GM21367 (cell line): ENCODE data around the gene COL9A3.

Source experiments
- ATAC-seq: cut with Tn5 transposase; IDR thresholded peaks from one replicate; pipeline ENCODE4 v1.9.1; 2021; ENCODE audit not compliant: unreplicated experiment

Gene COL9A3

DNA sequence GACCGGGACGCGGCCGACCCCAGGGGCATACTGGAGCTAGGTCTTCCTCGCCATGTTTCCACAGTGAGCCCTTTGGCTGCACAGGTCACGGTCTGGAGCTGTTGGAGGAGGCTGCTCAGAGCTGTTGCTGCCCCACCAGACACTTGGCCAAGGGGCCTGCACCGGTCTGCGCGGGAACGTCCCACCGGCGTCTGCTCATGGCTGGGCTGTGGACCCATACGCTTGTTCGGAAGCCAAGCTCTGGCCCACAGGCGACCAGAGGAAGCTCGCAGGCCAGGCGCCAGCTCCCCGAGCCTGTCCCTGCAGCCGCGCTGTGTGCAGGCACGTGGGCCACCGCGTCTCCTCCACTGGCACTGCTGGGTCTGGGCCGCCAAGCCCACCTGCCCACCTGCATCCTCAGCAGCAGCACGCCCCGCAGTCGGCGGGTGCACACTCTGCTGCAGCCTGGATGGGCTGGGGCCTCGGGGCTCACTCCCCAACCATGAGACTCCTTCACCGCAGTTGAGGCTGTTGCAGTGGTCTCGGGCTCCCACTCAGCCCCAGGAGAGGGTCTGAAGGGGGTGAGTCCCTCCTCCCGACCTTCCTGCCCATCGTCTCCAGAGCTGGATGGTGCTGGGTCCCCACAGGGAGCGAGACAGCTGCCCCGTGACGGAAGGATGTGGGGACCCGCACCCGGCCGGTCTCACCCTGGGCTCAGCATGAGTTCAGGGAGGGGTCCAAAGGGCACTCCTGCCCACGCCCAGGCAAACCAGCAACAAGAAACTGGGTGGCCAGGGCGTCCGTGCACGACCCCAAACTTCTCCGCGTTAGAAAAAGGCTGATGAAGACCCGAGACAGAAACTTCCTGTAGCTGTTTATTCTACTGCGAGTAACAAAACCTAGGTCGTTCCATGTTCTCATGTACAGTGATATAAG lies 60.3 kb downstream of the COL9A3 start:
- no peak for ATAC-seq

DNA sequence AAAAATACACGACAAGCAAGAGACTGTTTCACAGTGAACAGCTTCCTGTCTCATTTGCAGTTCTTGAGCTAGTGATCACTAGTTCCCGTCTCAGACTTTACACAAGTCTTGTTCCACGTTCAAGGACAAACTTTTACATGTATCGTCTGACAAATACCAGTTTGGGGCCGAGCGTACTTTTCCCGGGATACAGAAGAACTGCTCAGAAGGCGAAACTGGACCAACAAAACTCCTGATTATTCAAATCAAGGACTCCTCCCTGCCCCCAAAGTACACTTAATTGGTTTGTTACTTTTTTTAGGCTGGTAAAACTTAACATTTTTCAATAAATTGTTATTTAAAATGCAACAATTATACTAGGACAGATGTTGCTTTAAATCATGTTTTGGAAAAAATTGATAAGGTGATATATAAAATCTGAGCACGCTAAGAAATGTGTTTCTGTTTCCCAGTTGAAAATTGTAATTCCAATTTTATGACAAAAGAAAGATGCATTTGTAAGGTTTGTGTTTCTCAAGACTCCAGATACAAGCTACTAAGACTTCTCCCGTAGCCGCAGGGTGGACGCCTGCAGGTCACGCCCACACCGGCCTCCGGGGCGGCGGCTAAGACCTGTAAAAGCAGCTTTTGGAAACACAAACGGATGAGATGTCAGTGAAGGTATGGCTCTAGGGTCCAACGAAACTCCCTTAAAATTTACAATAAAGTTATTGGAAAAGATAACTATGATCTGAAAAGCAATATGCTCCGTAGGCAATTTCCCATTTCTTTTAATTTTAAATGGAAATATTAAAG lies 61.6 kb downstream of the COL9A3 start:
- no peak for ATAC-seq

DNA sequence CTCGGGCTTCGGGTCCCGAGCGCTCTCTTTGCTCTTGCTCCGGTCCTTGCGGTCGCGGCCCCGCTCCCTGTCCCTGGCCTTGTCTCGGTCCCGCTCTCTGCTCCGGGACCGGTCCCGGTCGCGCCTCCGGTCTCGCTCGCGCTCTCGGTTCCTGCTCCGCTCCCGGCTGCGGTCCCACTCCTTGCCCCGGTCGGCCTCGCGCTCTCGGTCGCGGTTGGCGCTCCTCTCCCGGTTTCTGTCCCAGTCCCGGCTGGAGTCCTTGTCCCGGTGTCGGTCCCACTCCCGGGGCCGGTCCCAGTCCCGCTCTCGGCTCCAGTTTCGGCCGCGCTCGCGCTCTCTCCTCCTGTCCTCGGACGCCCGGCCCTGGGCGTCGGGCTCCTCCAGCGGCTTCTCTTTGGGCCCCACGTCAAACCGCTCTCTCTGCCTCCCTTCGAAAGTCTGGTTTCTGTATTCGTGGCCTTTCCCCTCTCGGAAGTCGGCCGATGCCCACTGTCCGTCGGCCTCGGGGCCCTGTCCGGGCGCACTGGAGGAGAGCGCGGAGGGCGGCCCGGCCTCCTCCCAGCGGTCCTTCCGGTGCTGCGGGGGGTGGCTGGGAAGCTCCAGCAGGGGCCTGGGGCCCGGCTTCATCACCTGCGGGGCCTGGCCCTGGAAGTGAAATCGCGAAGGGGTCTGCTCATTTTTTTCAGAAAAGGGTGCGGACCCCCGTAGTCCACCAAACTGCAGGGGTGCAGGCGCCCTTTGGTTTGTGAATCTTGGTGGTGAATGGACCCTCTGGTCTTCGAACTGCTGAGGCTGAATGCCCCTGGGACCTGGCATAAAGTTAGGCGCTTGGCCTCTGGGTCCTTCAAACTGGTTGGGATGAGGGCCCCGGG lies 62.7 kb downstream of the COL9A3 start:
- no peak for ATAC-seq

DNA sequence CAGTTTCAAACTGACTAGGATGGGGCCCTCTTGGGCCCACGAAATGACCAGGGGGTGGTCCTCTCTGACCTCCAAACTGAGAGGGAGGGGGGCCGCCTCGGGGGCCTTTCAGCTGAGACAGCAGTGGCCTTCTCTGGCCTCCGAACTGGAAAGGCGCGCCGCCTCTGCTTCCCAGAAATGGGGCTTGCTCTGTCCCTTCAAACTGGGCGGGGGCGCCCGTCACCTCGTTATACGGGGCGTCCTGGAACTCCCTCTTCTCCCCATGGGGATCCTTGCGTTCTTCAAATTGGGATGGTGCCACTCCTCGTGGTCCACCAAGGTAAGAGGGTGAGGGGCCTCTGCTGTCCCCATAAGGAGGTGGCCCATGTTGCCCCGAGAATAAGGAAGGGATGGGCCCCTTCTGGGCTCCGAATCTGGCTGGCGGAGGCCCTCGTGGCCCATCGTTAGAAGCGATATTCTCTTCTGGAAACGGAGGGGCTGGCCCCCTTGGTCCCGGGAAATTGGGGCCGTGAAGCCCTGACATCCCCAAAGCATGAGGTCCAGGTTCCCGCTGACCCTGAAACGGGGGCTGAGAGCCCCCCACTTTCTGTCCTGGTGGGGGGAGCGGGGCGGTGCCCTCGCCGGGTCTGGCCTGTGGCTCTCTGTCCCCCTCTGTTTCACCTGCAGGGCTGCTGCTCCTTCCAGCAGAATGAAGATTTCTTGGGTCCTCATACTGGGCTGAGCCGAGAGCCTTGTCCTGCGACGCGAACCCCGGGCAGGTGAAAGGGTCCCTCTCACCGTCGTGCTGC lies 63.5 kb downstream of the COL9A3 start:
- ATAC-seq: no peak

DNA sequence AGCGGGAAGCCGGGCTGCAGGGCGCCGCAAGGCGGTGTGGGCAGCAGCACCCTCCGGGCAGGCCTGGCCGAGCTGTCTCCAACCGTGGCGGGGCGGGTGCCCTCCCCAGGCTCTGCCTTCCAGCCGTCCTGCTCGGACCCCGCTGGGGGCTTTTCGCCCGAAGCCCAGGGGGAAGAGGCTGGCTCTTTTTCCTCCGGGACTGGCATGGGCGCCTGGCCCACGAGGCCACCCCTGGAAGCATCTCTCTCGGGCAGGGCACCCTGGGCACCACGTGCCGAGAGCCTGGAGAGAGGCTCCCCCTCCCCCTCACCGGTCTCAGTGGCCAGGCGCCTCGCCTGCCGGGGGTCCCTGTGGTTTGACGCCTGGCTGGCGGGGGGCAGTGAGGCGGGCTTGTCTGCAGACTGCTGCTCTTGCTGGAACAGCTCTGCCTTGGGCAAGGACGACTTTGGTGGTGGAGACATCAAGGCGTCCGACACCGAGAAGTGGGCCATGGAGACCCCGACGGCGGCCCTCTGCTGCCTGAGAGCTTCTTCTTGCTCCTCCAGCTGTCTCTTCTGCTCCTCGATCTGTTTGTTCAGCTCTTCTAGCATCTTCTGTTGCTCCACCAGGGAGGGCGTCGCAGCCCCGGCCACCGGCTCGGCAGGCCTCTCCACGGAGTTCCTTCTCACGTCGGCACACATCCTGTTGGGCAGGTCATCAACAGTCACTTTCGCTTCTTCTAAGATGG lies 64.2 kb downstream of the COL9A3 start:
- no peak for ATAC-seq

DNA sequence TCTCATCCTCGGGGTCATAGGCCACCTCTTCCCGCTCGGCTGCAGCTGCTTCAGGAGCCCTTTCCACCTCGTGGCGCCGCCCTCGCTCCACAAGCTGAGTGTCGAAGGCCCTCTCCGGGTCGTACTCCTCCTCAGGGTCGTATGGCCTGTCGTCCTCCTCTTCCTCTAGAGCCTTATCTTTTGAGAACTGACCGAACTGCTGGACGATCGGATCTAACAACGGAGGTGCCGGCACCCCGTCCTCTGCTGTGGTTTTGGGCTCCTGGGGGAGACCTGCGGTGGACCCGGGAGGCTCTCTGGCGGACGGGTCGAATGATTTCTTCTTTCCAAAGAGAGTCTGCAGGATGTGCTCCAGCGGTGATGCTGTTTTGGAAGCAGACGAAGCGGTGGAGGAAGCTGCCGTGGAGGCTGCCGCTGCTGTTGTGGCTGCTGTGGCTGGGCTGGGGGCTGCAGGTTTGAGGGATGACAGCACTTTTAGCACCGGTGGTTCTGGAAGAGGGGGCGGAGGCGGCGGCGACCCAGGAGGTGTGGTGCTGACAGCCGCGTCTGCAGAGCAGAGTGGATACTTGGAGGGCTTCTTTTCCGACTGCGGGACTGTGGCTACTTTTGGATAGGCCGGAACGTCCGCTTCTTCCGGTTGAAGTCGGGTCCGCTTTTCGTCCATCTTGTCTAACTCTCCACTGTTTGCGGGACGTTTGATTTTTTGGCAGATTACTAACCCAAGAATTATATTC lies 65.0 kb downstream of the COL9A3 start:
- no peak for ATAC-seq

DNA sequence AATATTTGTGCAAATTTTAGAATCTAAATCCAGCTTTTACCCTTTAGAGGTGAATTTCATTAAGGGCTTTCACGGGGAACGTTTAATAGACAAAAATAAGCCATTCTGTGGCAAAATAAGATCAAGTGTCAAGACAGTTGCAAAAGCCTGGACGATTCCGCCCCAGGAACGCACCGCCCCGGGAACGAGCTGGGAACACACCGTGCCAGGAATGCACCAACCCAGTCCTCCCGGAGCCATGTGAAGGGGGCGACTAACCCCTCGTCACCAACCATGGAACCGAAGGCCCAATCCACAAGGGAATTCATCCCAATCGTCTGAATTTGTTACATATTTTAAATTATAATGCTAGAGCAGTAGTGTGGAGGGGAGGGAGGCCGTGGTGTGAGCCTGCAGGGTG lies 65.6 kb downstream of the COL9A3 start:
- no peak for ATAC-seq

DNA sequence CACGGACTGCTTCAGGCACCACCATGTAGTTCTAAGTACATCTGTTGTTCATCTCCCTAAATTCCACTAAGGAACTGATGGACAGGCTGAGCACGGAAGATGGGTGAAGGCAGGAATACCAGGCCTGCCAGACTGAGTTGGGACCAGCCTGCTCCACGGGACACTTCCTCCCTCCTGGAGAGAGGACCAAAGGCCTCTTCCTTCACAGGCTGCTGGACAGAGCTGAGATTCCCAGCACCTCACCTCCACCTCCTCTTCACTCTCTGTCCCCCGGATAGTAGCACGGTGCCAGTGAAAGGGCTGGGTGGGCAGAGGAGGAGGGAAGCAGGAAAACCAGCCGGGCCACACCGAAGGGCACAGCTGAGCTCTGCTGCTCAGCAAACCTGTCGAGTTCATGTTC lies 67.7 kb downstream of the COL9A3 start:
- no peak for ATAC-seq

DNA sequence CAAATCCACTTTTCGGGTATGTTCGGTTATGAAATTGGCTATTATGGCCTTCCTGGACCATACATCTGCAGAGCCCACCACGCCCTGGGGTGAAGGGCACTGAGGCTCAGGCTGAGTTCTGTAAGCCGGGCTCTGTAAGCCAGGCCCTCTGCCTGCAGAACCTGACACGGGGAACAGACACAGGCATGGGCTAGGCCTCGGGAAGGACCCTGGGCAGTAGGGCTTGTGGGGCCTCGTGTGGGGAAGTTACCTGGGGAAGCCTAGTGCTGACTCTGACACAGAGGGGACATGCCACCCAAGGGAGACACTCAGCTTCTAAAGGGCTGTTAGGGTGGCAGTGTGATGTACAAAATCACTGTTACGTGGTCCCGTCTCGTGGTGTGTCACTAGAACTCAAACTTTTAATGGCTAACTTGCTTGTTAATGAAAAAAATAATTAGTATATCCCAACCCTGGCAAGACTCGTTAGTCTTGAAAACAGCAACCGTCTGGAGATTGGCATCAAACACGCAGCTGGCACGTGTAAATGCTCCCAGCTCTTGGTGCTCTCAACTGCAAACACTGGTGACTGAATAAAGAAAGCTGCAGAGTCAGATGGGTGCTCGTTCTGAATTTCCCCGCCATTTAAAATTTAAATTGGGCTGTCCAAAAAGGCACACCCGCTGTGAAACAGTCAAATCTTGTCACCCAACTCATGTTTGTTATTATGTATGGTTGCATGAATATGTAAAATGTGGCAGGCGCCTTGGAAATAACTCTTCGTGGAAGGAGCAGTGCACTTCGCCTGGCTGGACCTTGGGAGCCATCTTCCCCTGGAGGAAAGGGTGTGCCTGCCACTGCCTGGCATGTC lies 68.4 kb downstream of the COL9A3 start:
- no peak for ATAC-seq

DNA sequence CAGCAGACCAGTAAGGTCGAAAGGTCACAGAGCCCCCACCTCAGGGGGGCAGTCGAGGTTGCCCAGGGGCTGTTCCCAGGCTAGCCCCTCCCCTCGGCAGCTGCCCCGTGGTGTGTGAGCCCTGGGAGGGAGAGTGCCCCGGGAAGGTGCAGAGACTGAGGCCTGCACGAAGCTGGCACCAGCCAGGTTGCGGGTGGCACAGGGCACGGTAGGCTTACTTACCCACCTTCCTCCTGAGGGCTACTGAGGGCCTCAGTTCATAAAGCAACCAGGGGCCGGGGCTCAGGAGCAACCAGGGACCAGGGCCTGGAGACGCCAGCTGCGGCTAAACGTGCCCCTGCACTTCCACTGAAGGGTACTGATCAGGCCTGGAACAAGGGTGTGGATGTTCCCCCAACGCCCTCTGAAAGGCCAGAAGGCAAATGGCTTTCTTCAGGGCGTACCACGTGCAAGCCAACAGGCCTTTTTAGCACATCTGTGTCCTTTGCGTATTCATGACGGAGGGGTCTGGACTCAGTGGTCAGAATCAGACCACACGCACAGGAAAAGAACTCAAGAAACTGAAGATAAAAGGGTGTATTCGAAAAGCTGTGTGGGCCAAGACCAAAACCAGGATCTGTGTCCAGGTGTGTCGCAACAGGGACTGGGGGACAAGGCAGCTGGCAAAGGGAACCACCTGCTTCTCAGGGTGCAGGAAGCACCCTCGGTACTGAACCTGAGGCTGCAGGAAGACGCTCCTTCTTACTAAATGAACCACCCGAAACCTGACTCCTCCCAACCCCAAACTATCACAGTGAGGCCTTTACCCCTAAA lies 69.3 kb downstream of the COL9A3 start:
- ATAC-seq: no peak

DNA sequence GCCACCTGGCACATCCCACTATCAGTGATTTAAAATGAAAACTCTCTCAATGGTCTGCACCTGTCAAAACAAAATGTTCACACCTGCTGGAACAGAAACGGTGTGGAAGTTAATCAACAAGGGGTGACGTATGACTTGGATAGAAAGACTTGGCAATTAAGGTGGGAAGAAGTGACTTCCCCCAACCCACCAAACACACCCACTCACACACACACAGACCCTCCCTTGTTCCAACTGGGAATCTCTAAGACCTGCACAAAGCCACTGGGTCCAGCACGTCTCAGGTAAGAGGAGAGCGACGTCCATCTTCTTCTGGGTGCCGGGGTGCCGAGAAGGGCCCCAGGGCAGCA lies 69.8 kb downstream of the COL9A3 start:
- no peak for ATAC-seq

DNA sequence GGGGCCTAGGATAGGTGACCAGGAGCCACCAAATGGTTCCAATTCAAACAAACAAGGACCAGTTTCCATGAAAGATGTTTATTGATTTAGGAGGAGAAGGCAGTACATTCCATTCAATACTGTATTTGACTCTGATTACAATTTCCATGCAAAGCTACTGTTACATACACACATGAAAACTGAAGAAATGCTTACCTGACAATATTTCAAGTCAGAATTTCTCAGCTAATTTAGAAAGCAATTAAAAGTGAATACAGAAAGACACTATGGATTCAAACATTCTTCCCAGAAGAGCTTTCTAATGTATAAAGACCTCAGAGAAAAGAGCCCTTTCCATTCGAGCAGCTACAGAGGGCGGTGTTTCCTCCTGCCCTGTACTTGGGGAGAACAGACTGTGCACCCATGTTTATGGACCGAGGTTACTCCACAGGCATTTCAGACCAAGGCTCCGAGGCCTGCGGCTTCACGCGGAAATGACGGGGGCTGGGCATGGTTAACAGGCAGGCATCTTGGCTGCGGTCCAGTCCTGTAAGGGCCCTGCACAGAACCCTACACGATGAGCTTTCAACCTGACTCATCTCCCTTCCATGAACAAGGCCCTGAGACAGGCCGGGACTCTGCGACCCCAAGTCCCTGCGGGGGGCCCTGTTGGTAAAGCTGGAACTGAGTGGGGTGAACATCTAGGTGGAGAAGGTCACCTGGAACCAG lies 70.5 kb downstream of the COL9A3 start:
- no peak for ATAC-seq

DNA sequence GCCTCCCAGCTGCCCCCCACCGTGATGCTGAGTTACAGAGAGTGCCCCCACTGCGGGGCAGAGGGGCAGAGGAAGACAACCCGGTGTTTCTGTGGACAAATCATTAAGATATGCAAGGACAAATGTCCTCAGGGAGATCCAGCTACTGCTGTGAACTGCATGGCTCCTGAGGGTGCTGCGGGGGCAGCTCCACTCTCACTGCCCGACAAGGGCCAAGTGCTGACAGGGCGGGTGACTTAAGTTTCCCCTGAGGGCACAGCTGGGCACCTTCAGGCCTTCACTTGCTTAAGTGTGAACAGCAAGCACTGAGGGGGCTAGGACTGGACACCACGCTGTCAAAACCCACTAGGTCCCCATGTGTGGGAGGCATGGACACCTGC lies 71.0 kb downstream of the COL9A3 start:
- ATAC-seq: no peak

DNA sequence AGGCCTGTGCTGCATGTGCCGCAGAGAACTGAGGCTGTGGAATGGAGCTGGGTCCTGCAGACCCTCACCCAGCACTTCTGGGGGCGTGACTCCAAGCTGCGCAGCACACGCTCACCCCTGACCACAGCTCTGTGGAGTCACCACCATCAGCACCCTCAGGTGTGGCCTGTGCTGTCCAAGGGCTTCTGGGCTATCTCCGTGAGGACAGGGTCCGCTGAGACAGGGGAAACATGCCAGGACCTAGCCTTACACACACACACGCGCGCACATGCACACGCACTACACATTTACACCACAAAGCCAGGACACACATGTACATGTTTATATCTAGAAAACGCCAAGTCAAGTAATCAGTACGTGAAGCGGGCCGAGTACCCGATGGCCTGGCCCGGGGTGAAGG lies 71.6 kb downstream of the COL9A3 start:
- no peak for ATAC-seq

DNA sequence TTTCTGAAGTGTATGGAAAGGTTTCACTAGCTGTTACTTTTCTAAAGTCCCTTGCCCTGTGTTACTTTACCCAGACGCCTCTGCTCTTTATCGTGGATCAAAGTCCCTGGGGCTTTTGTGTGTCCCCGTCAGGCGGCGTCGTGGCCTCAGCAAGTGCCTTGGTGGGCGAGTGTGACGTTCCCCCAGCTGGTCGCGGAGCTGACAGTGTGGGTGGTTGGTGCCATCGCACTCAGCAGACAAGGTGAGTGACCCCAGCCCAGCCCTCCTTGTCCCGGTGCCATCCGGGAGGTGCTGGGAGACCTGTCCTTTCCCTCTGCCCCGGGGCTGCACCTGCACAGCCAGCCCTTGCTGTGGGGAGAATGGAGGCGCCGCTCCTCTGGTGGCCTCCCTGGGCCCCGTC lies 72.1 kb downstream of the COL9A3 start:
- ATAC-seq: no peak

DNA sequence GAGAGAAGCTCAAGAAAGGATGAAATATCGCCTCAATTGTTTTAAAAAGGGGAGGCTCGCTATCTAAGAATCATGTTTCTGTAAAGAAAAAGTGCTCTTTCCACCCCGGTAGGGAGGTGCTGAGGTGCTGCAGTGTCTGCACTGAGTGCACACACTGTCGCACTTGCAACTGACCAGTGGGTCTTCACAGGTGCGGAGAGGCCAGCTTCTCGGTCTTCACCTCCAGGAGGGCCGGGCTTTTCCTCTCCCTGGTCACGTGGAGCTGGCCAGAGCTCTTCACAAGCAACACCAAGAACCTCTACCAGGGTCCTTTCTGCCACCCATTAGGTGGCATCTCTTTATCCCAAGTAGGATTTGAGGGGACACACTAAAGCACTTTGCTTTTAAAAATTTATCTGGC lies 72.6 kb downstream of the COL9A3 start:
- ATAC-seq: no peak

DNA sequence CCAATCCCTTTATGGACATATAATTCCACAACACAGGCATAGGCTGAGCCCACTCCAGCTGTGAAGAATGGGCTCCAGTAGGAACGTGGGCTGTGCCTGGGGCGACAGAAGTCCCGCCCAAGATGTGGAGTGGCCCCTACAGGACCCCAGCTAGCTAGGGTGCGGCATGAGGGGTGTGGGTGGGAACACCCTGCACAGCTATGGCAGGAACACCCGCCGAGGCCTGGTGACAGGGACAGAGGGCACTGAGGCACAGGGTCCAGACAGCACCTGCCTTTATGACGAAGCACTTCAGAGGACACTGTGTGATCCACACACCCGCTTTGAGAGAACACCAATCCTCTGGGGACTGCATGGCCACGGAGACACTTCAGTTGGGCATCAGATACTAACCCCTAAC lies 73.0 kb downstream of the COL9A3 start:
- no peak for ATAC-seq
